Measurements from ENCODE around the gene MROH9.
"Not testable (repeated sequence)": the region's sequence is repeated elsewhere in the genome, so short reads cannot be mapped to it uniquely, and the experiment has no call there.

Gene MROH9, protein sequence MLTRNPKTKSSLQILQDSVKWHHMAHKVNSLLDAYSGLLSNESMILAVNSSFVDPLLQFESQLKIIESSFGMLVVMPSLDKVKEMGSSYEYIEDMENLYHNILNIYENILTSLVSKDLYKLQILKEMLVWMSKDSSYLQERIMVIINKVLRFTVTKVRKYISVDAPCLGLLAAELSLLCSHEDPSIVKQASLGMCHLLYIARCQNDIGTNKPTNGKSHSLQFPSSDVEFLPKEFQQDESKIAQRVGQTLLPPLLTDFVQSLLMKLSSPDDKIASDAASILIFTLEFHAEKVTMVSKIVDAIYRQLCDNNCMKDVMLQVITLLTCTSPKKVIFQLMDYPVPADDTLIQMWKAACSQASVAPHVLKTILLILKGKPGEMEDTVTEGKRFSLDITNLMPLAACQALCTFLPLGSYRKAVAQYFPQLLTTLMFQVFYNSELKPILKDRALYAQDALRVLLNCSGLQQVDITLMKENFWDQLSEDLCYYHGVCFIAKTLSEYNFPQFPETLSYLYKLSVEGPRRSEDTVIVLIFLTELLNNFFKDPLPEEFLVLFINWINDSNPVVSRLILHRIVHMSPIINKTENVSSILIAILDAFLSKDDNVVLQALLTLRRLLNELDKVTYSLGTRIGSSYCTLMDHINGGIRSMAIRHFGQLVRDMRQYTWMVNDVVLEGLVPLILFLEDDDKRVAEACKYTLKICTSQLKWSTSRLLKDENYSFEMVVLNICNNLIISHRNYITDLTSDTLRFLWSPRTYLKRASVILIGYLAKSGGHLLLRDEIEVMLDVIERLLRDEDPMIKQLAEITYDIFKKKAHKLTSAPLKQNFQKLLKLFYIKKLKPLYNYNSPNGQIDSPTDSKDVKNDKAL

GRCh38 chr1:170935231-170935630 lies at the start of gene MROH9:
MROH9 (plus strand) TSS chr1:170935534; CDS start chr1:170945557, 10,023 bp downstream.
- DNase-seq (ENCODE audit: low read depth) = no peak

DNA sequence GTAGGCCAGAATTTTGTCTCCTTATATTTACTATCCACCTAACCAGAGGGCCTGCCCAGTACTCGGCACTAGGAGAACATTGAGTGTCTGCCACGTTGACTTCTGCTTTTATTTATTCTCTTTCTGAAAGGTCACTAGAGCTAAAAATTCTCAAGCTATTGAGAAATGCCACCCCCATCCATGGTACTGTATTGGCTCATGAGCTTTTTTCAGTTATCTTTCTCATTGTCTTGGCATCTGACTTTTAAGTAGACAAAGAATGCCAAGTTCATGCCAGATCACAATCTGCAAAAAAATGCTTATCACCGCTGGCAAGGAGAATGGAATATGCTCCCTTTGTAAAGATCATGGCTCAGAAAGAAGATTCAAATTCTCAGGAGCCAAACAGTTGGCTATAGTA lies 49.8 kb upstream of the MROH9 start:
- no peak for DNase-seq (ENCODE audit: low read depth)

- DNase-seq (ENCODE audit: low read depth) = no peak
These were observed 48.9 kb upstream of the MROH9 start for GRCh38 chr1:170886460-170886859.

DNA sequence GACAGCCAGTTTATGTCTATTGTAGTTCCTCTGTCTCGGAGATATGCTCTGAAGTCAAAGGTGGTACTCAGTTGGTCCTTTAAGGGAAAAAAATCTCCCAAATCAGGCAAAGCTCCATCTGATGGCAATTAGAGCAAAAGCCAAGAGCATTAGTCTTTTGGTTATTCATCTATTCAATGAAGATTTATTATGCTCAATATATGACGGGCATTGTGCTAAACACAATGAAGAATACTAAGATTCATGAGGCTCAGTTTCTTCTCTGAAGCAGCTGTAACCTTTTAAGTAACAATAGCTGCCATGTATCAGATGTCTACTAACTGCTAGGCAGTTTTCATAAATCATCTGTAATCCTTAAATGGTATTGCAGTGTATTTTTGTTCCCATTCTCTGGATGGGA lies 47.6 kb upstream of the MROH9 start:
- DNase-seq (ENCODE audit: low read depth) = no peak

GRCh38 chr1:170891872-170892271 lies 43.5 kb upstream of the MROH9 start:
- no peak for DNase-seq (ENCODE audit: low read depth)

DNA sequence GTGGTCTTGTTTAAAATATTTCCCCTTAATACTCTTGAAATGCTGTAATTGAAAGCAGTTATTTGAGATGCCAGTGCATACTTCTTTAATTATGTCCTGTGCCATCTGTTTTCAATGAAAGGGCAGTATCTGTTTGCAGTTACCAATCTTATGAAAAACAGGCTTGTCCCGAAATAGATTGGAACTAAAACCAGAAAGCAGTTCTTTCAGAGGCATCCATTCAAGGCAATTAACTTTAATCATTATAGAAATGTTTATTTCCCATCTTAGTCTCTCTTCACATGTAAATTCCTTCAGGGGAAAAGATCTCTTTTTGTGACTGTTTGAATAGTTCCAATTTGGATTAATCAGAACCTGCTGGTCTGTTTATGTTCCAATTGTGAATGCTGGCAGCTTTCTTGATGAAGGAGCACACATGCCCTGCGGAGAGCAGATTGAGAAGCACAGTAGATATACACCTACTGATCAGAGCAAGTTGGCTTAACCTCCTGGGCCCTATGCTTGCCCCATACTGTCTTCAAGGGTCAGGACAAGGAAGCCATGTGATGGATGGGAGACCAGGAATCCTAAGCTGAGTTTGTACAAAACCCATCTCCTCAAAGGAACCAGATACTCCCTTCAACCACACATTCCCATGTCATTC lies 41.6 kb upstream of the MROH9 start:
- DNase-seq (ENCODE audit: low read depth) = no peak

GRCh38 chr1:170903961-170904360 lies 31.4 kb upstream of the MROH9 start:
- DNase-seq (ENCODE audit: low read depth) = no peak

DNA sequence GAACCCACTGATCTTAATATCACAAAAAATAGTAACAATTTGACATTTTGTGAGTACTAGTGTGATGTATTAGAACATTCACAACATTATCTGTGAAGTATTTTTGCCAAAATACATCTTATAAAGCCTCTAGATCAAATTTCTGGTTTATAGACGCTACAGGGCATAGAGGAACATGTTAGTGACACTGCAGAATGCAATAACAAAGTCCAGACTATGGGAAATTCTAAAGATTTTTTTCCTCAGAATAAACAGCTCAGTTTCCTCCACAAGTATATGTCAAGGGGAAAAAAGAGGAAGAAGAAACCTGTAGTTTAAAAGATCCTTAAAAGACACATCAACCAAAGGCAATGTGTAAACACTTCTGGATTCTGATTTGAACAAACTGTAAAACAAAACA lies 26.4 kb upstream of the MROH9 start:
- no peak for DNase-seq (ENCODE audit: low read depth)

DNA sequence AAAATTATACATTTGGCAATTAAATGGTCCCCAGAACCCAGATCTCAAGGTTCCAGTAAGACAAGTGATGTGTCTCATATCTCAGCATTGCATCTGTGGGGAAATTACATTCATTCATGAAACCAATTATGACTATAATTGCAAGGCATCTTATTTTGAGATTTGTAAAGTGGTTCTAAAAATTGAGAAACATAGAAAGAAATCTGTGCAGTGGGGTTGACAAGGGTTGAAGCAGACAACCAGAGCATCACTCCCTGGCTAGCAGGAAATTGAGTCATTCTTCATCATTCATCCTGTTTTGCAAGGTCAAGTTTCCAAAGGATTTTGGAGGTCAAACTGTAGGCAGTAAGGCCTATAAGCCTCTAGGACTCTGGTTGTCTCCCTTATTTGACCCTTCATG lies 25.1 kb upstream of the MROH9 start:
- no peak for DNase-seq (ENCODE audit: low read depth)

- no peak for DNase-seq (ENCODE audit: low read depth)
These were observed 18.0 kb upstream of the MROH9 start for GRCh38 chr1:170917373-170917772.

DNA sequence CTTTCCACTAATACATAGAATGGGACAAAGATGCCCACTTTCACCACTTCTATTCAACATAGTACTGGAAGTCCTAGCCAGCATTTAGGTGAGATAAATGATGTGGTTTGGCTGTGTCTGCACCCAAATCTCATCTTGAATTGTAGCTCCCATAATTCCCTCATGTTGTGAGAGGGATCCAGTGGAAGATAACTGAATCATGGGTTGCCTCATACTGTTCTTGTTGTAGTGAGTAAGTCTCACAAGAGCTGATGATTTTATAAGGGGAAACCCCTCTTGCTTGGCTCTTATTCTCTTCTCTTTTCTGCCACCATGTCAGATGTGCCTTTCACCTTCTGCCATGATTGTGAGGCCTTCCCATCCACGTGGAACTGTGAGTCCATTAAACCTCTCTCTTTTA lies 10.7 kb upstream of the MROH9 start:
- DNase-seq (ENCODE audit: low read depth) = not testable (repeated sequence)

- DNase-seq (ENCODE audit: low read depth) = no peak
These were observed 7.1 kb upstream of the MROH9 start for GRCh38 chr1:170927955-170928840.

DNA sequence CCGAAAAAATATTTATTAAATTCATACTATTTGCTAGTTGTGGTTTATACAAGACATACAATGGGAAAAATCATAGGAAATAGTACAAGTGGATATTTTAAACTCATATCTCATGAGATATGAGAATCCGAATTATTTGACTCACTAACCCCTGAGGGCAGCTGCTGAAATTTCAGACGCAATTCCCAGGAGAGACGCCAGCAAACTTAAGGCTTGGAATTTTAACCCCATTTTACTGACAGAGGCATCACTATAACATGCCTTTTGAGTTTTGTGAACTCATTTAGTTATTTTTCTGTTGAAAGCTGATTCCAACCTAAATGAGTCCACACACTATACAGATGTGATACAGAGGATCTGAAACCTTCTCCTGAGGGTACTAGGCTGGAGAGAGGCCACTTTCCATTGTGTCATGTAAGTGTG lies 5.9 kb upstream of the MROH9 start:
- DNase-seq (ENCODE audit: low read depth) = no peak

GRCh38 chr1:170929835-170930554 lies 5.3 kb upstream of the MROH9 start:
- no peak for DNase-seq (ENCODE audit: low read depth)

DNA sequence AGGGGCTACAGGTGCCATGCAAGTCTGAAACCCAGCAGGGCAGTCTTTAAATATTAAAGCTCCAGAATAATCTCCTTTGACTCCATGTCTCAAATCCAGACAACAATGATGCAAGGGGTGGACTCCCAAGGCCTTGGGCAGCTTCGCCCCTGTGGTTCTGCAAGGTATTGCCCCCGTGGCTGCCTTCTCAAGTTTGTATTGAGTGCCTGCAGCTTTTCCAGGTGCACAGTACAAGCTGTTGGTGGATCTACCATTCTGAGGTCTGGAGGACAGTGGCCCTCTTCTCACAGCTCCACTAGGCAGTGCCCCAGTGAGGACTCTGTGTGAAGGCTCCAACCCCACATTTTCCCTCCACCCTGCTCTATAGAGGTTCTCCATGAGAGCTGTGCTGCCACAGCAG lies 3.7 kb upstream of the MROH9 start:
- DNase-seq (ENCODE audit: low read depth) = no peak

DNA sequence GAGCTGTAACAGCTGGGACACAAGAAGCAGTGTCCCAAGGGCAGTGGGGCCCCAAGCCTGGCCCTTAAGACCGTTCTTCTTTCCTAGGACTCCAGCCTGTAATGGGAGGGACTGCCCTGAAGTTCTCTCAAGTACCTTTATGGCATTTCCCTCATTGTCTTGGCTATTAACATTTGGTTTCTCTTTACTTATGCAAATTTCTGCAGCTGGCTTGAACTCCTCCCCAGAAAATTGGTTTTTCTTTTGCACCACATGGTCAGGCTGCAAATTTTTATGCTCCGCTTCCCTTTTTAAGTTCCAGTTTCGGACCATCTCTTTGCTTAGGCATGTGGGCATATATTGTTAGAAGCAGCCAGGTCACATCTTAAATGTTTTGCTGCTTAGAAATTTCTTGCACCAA lies 3.1 kb upstream of the MROH9 start:
- no peak for DNase-seq (ENCODE audit: low read depth)

DNA sequence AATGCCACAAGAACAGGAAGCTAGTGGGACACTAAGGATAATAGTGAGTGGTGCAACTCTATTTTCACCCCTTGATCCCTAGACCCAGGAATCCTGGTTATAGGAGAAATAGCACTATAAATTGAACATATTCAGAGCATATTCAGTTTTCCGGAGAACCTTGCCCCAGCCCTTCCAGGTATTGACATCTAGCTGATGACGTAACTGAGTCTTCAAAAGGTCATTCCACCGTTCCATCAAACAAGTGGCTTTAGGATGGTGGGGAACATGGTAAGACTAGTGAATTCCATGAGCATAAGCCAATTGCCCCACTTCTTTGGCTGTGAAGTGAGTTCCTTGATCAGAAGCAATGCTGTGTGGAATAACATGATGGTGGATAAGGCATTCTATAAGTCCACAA lies 2.9 kb downstream of the MROH9 start:
- no peak for DNase-seq (ENCODE audit: low read depth)

DNA sequence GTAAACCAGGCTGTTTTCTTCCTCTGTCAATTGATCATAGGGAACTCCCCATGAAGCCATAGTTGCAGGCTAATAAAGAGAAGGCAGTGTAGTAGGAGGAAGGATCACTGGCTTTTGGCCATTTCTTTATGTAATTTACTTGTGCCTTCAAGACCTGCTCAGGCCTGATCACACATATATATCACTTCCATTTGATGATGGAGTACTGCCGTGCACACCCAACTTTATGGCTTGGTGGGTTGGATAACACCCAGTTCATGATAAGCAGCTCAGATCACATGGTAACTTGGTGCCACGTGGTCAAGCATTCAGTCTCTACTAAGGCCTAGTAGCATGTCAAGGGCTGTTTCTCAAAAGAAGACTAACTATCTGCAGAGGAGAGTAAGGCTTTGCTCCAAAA lies 4.1 kb downstream of the MROH9 start:
- no peak for DNase-seq (ENCODE audit: low read depth)

DNA sequence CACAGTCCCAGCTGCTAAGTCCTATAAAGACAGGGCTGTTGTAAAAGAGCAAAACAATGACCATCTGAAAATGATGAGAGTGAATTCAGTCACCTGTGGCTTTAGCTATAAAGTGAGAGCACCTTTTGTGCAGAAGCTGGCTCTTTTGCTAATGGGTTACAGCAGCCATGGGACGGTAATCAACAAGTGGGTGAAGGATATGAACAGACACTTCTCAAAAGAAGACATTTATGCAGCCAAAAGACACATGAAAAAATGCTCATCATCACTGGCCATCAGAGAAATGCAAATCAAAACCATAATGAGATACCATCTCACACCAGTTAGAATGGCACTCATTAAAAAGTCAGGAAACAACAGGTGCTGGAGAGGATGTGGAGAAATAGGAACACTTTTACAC lies 16.4 kb downstream of the MROH9 start:
- DNase-seq (ENCODE audit: low read depth) = not testable (repeated sequence)

- no peak for DNase-seq (ENCODE audit: low read depth)
These were observed 24.1 kb downstream of the MROH9 start for GRCh38 chr1:170959385-170959784.

DNA sequence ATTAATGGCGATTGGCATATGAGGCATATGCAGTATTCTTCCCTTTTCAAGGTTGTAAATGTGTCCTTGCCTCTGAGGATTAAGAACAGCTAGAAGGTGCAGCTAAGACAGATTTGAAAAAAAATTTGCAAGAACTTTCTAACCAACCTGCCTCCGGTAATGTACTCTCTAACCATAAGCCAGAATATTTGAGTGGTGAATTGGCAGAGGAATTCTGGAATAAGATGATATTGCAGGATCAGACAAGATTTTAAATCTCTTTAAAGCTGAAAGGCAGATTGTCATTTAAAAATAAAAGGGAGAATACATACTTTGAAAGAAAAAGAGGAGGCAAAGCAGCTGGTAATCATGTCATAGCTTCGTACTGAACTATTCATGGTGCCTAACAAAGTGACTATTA lies 29.2 kb downstream of the MROH9 start:
- DNase-seq (ENCODE audit: low read depth) = no peak

All from stimulated activated CD8-positive, alpha-beta memory T cell treated with anti-CD3 and anti-CD28 coated beads, Interleukin-12 subunit alpha, Interleukin-12 subunit beta, amount 100 ng/mL, for 1 hour (primary cell).